Measurements from ENCODE around the gene TRAF6. TPM values are rescaled to one million over a fixed set of nuclear protein-coding genes. Genes with fewer than 3 reads are reported as not detected.

The TRAF6 gene
- total and polyA plus RNA-seq, 2 experiments from 2014 or later: 4.2 to 10.5 TPM

DNA sequence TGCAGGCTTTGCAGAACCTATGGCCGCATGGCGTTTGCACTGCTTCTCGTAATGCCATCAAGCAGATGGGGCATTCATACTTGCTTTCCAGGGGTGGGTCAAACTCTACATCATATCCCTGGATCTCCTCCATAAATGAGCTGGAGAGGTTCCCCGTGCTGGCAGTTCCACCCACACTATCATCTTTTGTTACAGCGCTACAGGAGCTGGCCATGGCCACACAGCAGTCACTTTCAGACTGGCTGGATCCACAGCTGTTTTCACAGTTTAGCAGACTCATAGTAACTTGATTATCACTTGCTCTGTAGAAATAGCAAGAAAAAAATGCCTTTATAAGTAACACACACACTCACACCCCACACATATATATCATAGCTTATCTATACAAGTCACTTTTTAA lies 8.8 kb downstream of the TRAF6 start:
- TF ChIP-seq CTCF (conservative IDR thresholded peaks at IDR 0.05; ENCODE audit: low read depth in 2 of 2) (no peak), NANOG (IDR thresholded peaks at IDR 0.05; ENCODE audit: borderline replicate concordance) (no peak), ZNF114 (CRISPR knock-in tag; IDR thresholded peaks at IDR 0.05) (no peak), CREB1 (CRISPR knock-in tag; IDR thresholded peaks at IDR 0.05; ENCODE audit: low read depth) (no peak), ZNF331 (CRISPR knock-in tag; IDR thresholded peaks at IDR 0.05; ENCODE audit: low read depth) (no peak), STAT1 (IDR thresholded peaks at IDR 0.05; ENCODE audit: unreplicated experiment) (no peak), JUNB (IDR thresholded peaks at IDR 0.05; ENCODE audit: unreplicated experiment) (no peak), EZH2 (IDR thresholded peaks at IDR 0.05; ENCODE audit: low read depth, unreplicated experiment) (no peak), REST (IDR thresholded peaks at IDR 0.05; ENCODE audit: unreplicated experiment) (no peak), EZH2phosphoT487 (IDR thresholded peaks at IDR 0.05; ENCODE audit: unreplicated experiment) (no peak)
- TF ChIP-seq, protein P1, sequence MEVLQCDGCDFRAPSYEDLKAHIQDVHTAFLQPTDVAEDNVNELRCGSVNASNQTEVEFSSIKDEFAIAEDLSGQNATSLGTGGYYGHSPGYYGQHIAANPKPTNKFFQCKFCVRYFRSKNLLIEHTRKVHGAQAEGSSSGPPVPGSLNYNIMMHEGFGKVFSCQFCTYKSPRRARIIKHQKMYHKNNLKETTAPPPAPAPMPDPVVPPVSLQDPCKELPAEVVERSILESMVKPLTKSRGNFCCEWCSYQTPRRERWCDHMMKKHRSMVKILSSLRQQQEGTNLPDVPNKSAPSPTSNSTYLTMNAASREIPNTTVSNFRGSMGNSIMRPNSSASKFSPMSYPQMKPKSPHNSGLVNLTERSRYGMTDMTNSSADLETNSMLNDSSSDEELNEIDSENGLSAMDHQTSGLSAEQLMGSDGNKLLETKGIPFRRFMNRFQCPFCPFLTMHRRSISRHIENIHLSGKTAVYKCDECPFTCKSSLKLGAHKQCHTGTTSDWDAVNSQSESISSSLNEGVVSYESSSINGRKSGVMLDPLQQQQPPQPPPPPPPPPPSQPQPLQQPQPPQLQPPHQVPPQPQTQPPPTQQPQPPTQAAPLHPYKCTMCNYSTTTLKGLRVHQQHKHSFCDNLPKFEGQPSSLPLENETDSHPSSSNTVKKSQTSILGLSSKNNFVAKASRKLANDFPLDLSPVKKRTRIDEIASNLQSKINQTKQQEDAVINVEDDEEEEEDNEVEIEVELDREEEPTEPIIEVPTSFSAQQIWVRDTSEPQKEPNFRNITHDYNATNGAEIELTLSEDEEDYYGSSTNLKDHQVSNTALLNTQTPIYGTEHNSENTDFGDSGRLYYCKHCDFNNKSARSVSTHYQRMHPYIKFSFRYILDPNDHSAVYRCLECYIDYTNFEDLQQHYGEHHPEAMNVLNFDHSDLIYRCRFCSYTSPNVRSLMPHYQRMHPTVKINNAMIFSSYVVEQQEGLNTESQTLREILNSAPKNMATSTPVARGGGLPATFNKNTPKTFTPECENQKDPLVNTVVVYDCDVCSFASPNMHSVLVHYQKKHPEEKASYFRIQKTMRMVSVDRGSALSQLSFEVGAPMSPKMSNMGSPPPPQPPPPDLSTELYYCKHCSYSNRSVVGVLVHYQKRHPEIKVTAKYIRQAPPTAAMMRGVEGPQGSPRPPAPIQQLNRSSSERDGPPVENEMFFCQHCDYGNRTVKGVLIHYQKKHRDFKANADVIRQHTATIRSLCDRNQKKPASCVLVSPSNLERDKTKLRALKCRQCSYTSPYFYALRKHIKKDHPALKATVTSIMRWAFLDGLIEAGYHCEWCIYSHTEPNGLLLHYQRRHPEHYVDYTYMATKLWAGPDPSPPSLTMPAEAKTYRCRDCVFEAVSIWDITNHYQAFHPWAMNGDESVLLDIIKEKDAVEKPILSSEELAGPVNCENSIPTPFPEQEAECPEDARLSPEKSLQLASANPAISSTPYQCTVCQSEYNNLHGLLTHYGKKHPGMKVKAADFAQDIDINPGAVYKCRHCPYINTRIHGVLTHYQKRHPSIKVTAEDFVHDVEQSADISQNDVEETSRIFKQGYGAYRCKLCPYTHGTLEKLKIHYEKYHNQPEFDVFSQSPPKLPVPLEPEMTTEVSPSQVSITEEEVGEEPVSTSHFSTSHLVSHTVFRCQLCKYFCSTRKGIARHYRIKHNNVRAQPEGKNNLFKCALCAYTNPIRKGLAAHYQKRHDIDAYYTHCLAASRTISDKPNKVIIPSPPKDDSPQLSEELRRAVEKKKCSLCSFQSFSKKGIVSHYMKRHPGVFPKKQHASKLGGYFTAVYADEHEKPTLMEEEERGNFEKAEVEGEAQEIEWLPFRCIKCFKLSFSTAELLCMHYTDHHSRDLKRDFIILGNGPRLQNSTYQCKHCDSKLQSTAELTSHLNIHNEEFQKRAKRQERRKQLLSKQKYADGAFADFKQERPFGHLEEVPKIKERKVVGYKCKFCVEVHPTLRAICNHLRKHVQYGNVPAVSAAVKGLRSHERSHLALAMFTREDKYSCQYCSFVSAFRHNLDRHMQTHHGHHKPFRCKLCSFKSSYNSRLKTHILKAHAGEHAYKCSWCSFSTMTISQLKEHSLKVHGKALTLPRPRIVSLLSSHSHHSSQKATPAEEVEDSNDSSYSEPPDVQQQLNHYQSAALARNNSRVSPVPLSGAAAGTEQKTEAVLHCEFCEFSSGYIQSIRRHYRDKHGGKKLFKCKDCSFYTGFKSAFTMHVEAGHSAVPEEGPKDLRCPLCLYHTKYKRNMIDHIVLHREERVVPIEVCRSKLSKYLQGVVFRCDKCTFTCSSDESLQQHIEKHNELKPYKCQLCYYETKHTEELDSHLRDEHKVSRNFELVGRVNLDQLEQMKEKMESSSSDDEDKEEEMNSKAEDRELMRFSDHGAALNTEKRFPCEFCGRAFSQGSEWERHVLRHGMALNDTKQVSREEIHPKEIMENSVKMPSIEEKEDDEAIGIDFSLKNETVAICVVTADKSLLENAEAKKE (CRISPR knock-in tag; IDR thresholded peaks at IDR 0.05): no peak
- TF ChIP-seq, protein P2, sequence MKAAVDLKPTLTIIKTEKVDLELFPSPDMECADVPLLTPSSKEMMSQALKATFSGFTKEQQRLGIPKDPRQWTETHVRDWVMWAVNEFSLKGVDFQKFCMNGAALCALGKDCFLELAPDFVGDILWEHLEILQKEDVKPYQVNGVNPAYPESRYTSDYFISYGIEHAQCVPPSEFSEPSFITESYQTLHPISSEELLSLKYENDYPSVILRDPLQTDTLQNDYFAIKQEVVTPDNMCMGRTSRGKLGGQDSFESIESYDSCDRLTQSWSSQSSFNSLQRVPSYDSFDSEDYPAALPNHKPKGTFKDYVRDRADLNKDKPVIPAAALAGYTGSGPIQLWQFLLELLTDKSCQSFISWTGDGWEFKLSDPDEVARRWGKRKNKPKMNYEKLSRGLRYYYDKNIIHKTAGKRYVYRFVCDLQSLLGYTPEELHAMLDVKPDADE (IDR thresholded peaks at IDR 0.05): no peak
- Mint-ChIP-seq H3K36me3 (ENCODE audit: low read depth) (peaks cover 6% of the 10 kb centered on the region; the same call in 2 of the 3 replicates), H3K4me3 (no peak overlapping the region), H3K4me1 (no peaks in the 10 kb centered on the region), H3K27ac (no peak overlapping the region), H3K27me3 (ENCODE audit: insufficient read depth, low read depth, poor library complexity) (no peaks in the 10 kb centered on the region), H3K9me3 (no peaks in the 10 kb centered on the region)
- no peak overlapping the region for H3K27ac ChIP-seq (ENCODE audit: low read depth)
- H3K4me2 ChIP-seq: no peak overlapping the region
- DNase-seq (ENCODE audit: low spot score): no peak
- H4K20me1 ChIP-seq (replicated peaks; ENCODE audit: insufficient read depth): peaks cover 5% of the 10 kb centered on the region
- H3K27me3 ChIP-seq (ENCODE audit: insufficient read depth): no peaks in the 10 kb centered on the region
- H3F3A ChIP-seq (replicated peaks; ENCODE audit: low read depth): no peaks in the 10 kb centered on the region
- H3K4me1 ChIP-seq (ENCODE audit: insufficient read depth): no peaks in the 10 kb centered on the region
- peaks cover 9% of the 10 kb centered on the region; the same call in 1 of the 2 replicates for H3K36me3 ChIP-seq (ENCODE audit: insufficient read depth)
- H3K79me2 ChIP-seq (replicated peaks; ENCODE audit: insufficient read depth): no peaks in the 10 kb centered on the region
- no peaks in the 10 kb centered on the region for H3K9me2 ChIP-seq (ENCODE audit: insufficient read depth)
- no peak for ATAC-seq
- H3K4me3 ChIP-seq: no peak overlapping the region
- H2AFZ ChIP-seq: no peak overlapping the region

Data from GM23338 (cell line).